GM18951 (cell line): ENCODE measurements around the gene PLXNA4.

Experiments
- POLR2A ChIP-seq: IDR thresholded peaks from 4 replicates; pipeline ENCODE4 v1.6.1; 2011; ENCODE audit warnings: mild to moderate bottlenecking; ENCODE audit not compliant: insufficient read length, insufficient read depth; ENCODE audit errors: extremely low read depth
- in situ Hi-C: fragments of 300-500 bp; cut with MboI; formaldehyde crosslinking; loops from one replicate; pipeline ENCODE4 v1.12.0; 2022; ENCODE audit warnings: low sequenced_read_pairs, mixed read lengths, inconsistent platforms; ENCODE audit not compliant: unreplicated experiment

Gene PLXNA4

GRCh38 chr7:132564849-132565248 lies 11.4 kb downstream of the PLXNA4 start:
- in situ Hi-C loops, result no loop called here
- TF ChIP-seq POLR2A, result no peak

DNA sequence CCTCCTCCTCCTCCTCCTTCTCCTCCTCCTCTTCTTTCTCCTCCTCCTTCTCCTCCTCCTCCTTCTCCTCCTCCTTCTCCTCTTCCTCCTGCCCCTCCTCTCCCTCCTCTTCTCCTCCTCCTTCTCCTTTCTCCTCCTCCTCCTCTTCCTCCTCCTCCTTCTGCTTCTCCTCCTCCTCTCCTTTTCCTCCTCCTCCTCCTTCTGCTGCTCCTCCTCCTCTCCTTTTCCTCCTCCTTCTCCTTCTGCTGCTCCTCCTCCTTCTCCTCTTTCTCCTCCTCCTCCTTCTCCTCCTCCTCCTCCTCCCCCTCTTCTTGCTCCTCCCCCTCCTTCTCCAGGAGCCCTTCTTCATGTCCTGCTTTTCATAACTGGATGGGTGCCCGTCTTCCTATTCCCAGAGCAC lies 12.2 kb downstream of the PLXNA4 start:
- in situ Hi-C loops, result no loop called here
- TF ChIP-seq POLR2A, result no peak

- in situ Hi-C loops, result no loop called here
- TF ChIP-seq POLR2A, result no peak
Measured at GRCh38 chr7:132562690-132563089, 13.6 kb downstream of the PLXNA4 start.

DNA sequence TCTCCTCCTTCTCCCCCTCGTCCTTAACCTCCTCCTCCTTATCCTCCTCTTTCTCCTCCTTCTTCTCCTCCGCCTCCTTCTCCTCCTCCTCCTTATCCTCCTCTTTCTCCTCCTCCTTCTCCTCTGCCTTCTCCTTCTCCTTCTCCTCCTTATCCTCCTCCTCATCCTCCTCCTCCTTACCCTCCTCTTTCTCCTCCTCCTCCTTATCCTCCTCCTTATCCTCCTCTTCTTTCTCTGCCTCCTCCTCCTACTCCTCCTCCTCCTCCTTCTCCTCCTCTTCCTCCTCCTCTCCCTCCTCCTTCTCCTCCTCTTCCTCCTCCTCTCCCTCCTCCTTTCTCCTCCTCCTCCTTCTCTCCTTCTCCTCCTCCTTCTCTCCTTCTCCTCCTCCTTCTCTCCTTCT lies 14.5 kb downstream of the PLXNA4 start:
- TF ChIP-seq POLR2A, result no peak

GRCh38 chr7:132560825-132561529 lies 15.3 kb downstream of the PLXNA4 start:
- TF ChIP-seq POLR2A, result no peak
- in situ Hi-C loops, result no loop called here

More for the DNA sequence above, 14.5 kb downstream of the PLXNA4 start:
- in situ Hi-C loops, result no loop called here

DNA sequence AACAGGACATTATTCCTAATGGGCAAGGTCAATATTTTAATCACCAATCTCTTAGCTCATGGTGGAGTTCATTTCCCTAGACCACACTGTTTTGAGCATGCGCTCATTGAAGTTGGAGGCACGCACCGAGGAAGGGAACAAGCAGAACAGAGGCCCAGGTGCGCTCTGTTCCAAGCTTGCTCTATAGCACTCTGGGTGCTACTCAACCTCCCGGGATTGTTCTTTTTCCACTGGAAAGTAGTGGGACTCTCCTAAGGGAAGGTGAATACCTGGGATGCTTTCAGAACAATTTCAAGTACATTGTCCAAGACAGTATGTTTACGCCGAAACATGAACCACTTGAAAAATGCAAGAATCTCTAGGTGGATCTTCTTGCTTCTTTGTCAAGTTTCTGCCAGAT lies 16.2 kb downstream of the PLXNA4 start:
- in situ Hi-C loops, result no loop called here
- no peak for TF ChIP-seq POLR2A

- in situ Hi-C loops, result no loop called here
- TF ChIP-seq POLR2A, result no peak
Measured at GRCh38 chr7:132558815-132559214, 17.5 kb downstream of the PLXNA4 start.

GRCh38 chr7:132557489-132558044 lies 18.7 kb downstream of the PLXNA4 start:
- in situ Hi-C loops, result no loop called here
- TF ChIP-seq POLR2A, result no peak

DNA sequence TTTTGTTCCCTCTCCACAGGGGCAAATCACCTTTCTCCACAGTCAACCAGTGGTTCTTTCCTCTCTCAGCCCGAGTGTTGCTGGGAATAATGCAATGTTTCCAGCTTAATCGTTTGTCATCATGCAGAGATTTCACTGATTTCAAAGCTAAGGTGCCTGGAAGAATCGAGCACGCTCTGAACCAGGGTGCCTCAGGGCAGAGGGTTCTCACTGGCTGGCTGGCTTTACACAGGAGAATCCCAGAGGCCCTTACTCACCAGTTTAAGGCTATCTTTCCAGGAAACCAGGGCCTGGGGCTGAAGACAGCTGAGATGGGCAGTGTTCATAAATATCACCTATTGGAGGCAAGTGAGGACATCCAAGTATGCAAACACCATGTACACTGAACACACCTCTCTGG lies 21.8 kb downstream of the PLXNA4 start:
- TF ChIP-seq POLR2A, result no peak
- in situ Hi-C loops, result no loop called here

DNA sequence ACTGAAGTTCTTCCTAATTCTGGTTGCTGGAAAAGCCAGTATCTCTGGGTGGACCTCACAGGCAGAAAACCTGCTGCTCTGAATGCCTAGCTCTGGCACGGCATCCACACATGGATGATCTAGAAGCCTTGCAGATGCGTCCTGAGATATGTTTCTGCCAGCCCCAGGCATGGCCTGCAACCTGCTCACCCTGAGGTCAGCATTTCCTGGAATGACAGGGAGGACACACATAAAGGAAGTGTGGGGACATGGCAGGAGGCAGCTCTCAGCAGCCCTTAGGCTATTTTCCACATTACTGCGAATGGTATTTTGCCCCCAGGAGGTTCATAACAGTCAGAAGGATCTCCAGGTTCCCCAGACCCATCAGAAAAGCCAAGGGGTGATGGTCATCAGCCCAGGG lies 23.2 kb downstream of the PLXNA4 start:
- TF ChIP-seq POLR2A, result no peak
- in situ Hi-C loops, result no loop called here

GRCh38 chr7:132551886-132552285 lies 24.4 kb downstream of the PLXNA4 start:
- TF ChIP-seq POLR2A, result no peak
- in situ Hi-C loops, result no loop called here

GRCh38 chr7:132551439-132551838 lies 24.8 kb downstream of the PLXNA4 start:
- in situ Hi-C loops, result no loop called here
- no peak for TF ChIP-seq POLR2A

DNA sequence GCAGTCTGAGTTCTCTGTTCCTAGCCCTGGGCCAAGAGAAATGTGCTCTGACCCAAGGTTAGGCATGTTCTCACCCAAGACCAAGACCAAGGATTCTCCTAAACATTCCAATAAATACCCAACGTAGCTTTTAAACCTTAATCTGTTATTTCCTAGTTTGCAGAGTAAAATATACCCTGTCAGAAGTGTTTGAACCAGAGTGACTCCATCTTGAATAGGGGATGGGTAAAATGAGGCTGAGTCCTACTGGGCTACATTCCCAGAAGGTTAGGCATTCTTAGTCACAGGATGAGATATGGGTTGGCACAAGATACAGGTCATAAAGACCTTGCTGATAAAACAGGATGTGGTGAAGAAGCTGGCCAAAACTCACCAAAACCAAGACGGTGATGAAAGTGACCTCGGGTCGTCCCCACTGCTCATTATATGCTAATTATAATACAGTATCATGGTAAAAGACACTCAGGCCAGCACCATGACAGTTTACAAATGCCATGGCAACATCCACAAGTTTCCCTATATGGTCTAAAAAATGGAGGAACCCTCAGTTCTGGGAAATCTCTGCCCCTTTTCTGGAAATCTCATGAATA lies 27.7 kb downstream of the PLXNA4 start:
- TF ChIP-seq POLR2A, result no peak
- in situ Hi-C loops, result no loop called here

GRCh38 chr7:132547821-132548220 lies 28.4 kb downstream of the PLXNA4 start:
- in situ Hi-C loops, result no loop called here
- no peak for TF ChIP-seq POLR2A
